GM20431 (cell line): ENCODE data around the gene MAP3K5.
"Not testable (repeated sequence)": the region's sequence is repeated elsewhere in the genome, so short reads cannot be mapped to it uniquely, and the experiment has no call there.

Experiments used
- in situ Hi-C: fragments of 300-500 bp; cut with MseI, MboI; formaldehyde crosslinking; loops from one replicate; pipeline ENCODE4 v1.15.0; 2020; ENCODE audit warnings: low sequenced_read_pairs; ENCODE audit not compliant: unreplicated experiment

Gene MAP3K5

DNA sequence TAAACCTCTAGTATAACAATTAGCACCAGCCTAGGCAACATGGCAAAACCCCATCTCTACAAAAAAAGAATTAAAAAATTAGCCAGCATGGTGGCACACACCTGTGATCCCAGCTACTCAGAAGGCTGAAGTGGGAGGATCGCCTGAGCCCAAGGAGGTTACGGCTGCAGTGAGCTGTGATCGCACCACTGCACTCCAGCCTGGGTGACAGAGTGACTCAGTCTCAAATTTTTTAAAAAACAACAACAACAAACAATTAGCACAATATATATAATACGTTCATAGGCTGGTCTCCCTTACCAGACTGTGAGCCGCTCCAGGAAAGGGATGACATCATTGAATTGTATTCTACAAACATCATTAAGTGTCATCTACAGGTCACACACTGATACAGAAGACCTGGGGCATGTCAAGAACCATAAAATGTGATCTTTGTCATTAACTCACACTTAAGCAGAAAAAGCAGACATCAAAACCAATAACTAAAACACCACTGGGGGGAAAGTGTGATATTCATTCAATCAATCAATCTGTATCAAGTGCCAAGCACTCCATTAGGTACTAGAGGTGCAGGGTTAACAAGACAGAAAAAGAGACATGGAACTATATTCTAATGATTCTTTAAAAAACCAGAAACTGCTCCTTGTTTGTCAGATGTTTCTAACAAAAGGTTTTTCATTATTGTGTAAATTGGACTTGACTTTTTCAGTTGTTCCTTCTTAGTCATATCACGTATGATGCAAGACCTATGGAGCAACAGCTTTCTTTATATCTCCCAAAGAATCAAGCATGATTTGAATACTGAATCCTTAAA is 17.8 kb downstream of the MAP3K5 start:
- in situ Hi-C loops, result no loop called here

DNA sequence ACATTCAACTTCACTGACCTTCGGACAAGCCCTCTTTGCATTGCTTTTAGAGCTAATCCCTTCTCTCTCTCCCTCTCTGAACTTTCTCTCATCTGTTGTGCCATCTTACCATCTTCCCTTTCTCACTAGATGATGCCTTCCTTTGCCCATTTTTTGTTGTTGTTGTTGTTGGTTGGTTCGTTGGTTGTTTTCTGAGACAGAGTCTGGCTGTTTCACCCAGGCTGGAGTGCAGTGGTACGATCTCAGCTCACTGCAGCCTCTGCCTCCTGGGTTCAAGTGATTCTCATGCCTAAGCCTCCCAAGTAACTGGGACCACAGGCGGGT is 18.8 kb downstream of the MAP3K5 start:
- in situ Hi-C loops, result no loop called here

DNA sequence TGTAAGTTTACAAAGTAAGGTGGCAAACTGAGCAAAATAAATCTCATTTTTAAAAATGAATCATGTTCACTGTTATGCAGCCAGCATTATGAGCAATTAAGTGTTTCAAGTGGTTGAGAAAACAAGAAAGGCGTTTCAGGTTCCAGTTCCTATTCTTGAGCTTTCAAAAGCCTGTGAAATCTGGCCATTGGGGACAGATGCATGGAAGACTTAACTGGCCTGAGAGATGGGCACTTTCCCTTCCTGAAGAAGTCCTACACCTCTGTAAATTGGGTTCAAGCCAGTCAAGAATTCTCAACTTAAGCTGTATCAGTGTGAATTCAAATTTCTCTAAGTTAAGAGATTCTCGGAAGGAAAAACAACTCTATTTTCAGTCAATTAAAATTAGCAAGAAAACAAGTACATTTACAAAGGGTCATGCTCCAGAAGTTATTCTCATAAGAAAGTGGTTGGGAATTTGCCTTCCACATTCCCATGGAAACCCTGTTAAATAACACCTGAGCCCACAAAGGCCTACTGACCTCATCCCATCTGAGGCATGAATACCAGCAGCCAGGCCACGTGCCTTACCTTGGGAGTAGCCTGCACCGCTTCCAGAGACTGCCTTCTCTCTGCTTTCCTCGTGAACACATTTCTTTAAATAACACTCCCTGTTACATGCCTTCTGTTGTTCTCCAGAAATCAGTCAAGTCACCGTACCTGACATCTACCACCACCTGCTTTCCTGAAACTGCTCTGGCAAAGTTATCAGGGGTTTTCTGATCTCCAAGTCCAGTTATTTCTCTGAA is 19.4 kb downstream of the MAP3K5 start:
- in situ Hi-C loops, result no loop called here

DNA sequence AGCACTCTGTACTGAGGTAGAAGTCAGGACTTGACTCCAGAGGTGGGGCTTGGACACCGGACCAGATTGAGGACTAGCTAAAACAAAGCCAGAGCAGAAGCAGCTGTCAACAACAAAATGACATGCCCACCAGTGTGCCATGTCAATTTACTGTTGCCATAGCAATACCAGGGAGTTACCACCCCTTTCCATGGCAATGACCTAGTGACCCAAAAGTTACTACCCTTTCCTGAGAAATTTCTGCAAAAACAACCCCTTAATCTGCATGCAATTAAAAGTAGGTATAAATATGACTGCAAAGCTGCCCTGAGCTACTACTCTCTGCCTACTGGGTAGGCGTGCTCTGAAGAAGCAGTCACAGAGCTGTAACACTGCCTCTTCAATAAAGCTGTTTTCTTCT is 21.0 kb downstream of the MAP3K5 start:
- in situ Hi-C loops, result no loop called here

DNA sequence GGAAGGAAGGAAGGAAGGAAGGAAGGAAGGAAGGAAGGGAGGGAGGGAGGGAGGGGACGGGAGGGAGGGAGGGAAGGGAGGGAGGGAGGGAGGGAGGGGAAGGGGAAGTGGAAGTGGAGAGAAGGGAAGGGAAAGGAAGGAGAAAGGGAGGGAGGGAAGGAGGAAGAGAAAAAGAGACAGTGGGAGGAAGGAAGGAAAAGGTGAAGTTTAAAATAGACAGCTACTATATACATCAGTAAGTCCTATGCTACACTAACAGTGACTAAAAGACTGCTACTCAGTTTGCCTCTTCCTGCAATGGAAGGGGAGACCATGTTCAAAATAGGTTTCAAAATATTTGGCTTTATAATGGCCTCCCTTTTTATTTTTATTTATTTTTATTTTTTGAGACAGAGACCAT is 22.5 kb downstream of the MAP3K5 start:
- in situ Hi-C loops, result no loop called here

DNA sequence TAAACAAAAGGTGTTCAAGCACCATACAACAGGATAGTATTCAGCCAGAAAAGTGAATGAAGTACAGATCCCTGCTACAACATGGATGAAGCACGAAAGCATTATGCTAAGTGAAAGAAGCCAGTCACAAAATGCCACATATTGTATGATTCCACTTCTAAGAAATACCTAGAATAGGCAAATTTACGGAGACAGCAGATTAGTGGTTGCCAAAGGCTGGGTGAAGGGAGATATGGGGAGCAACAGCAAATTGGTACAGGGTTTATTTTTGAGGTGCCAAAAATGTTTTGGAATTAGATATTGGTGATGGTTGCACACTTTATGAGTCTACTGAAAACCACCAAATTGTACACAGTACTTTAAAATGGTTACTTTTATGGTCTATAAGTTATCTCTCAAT is 23.2 kb downstream of the MAP3K5 start:
- in situ Hi-C loops, result no loop called here

DNA sequence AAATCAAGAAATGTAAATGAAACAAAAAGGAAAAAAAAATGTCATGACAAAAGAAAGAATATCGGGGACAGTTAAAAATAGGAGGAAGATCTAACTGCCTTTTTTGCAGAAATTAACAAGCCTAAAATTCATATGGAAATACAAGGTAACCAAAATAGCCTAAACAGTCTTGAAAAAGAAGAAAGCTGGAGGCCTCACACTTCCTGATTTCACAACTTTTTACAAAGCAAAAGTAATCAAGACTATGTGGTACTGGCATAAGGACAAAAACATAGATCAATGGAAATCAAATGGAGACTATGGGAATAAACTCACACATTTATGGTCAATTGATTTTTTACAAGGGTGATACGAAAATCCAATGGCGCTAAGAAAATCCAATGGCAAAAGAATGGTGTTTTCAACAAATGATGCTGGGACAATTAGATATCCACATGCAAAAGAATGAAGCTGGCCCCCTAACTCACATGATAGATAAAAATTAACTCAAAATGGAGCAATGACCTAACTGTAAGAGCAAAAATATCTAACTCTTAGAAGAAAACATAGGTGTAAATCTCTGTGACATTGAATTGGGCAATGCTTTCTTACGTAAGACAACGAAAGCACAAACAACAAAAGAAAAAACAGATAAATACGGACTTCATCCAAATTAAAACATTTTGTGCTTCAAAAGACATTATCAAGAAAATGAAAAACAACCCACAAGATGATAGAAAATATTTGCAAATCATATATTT is 24.5 kb downstream of the MAP3K5 start:
- in situ Hi-C loops, result no loop called here

DNA sequence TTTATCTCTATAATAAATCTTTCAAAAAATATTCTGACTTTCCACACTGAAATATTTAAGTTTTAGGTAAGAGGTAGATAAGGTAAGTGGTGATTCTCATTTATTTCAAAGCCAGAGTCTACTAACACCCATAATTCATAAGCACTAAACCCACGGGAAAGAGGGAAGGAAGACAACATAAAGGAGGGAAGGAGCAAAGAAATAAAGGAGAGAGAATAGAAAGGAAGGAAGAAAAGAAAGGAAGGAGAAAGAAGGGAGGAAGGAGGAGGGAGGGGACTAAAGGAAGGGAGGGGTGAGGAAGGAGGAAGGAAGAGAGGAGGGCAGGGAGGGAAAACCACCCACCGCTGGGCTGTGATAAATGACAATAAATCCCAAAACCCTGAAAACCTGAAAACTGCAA is 25.2 kb downstream of the MAP3K5 start:
- in situ Hi-C loops, result no loop called here

DNA sequence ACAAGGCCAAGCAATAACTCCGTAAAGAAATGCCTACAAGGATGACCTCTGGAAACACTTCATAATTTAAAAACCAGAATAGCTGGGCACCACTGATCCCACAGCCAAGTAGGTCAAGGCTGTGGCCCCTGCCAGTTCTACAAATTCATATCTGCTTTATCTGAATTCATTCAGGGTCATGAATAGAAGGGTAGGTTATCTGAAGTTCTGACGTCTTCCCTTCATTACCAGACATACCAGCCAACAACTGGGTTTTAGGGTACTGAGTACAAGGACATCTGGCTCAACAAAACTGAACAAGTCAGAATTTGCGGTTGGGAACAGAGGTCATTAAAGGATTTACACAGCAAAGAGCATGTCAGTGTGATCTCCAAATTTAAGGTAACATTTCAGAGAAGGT is 26.0 kb downstream of the MAP3K5 start:
- in situ Hi-C loops, result no loop called here

DNA sequence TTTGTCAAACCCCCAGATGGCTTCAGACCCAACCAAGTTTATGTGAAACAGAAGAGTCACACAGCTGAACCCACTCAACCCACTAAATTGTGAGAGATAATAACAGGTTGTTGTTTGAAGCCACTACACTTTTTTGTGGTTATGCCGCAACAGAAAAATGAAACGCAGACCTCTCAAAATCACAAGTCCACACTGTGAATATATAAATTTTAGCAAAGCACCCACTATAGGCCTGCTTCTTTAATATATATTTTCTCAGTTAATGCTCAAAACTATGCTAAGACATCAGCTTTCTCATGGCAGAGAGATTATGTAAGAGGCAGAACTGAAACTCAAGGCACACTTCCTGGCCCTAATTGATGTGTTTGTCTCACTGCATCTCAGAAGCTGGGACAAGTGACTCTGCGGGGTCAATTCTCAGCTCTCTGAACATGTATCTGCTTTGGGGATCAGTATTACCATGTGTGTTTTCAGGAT is 27.7 kb downstream of the MAP3K5 start:
- in situ Hi-C loops, result no loop called here

DNA sequence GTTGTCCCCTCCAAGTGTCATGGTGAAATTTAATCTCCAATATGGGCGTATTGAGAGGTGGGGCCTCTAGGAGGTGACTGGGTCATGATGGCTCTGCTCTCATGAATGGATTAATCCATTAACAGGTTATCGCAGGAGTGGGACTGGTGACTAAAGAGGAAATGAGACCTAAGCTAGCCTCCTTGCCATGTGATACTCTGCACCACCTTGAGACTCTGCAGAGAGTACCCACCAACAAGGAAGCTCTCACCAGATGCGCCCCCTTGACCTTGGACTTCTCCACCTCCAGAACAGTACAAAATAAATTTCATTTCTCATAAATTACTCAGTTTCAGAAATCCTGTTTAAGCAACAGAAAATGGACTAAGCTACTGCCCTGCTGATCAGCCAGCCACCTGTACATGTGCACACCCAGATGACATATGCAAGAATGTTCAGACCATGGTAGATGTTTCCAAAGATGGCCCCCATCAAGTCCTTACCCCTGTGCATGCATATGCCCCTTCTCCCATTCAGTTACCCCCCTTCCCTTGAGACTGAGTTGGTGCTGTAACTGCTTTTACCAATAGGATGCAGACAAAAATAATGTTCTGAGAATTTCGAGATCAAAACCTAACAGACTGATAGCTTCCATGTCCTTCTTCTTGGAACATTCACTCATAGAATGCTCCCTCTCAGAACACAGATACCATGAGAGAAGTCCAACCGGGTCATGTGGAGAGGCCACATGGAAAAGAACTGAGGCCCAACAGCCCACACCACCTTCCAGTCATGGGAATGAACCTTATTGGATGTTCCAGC is 28.4 kb downstream of the MAP3K5 start:
- in situ Hi-C loops, result no loop called here

DNA sequence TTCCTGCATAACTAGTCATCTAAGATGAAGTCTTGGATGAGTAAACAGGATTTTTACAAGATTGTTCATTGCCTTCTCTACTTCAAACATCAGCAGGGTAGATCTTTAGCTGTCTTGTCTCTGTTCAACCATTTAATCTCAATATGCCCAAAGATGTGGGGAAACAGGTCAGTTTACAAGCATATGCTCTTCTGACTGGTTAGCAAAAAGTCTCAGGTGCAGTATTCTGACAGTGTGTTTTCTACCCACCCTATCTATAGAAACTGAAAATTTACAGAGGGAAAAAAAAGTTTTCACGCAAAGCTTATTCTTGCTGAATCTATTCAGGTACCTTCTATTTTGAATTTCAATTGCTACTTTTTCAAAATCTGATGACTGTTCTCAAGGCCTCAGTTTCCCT is 29.0 kb downstream of the MAP3K5 start:
- in situ Hi-C loops, result no loop called here

DNA sequence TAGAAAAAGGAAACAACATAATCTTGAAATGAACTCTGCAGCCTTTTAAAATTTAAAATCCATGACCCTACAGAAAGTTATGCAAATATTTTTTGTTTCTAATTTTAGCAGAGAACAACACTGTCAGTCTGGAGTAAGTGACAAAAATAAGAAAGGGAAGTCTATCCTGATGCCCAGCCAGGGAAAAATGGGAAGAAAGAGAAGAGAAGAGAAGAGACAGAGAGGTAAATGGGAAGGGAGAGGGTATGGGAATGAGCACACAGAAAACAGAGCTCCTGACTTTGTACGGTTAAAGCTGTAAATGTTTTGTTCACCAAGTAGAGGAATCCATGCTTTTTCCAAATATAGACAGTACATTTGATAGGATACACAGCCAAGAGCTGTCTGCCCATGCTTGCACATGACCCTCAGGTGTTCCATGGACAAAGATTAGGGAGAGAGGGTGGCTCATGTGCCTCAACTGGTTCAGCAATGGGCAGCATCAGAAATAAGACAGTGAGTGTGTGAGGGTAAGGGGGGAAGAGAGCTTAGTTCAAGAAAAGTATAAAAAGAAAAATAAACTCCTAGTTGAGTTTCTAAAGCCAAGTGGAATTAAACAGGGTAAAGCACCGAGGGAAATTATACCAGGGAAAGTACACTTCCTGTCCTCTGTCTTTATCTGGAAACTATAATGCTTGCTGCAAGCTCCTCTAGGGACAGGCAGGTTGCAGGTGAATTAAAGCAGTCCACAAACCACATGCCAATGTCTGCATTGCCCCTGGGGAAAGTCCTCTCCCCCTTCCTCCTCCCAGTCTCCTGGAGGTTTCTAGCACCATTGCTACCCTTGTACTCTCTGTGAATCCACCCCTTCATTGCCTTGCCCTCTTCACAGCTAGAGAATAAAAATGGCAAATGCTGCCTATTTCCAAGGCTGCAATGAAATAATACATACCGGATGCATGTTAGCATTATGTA is 30.0 kb downstream of the MAP3K5 start:
- in situ Hi-C loops, result no loop called here

DNA sequence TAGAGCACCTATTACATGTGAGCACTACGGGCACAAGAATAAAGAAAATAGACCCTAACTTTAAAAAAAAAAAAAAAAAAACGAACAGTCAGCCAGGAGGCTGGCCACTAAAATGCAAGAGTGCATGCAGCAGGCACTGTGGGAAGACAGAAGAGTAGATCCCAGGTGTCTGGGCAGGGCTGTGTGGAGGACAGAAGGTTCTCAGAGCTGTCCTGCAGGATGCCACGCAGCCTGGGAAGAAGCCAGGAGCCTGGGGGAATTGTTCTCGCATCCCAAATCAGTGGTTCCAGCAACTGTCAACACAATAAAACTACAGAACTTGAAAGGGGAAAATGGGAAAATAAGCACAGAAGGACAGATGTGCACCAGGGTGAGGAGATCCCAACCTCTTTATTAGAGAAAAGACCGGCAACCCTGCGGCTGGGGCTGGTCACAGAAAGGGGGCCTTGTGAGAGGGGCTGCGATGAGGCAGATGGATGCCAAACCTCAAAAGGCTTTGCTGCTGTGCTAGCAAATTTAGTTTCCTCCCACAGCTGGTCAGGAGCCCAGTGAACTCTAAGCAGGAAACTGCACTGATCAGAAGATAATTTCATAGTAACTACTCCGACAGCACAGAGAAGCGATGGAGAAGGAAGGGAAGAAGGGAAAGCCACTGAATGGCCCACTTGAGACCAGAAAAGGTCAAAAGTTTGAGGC is 30.9 kb downstream of the MAP3K5 start:
- in situ Hi-C loops, result no loop called here

DNA sequence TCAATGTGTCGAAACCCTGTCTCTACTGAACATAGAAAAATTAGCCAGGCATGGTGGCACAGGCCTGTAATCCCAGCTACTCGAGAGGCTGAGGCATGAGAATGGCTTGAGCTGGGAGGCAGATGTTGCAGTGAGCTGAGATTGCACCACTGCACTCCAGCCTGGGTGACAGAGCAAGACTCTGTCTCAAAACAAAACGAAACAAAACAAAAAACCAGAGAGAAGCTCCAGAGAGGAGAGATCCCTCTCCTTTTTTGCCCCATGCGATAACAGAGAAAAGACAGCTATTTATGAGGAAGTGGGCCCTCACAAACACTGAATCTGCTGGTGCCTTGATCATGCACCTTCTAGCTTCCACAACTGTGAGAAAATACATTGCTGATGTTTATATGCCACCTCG is 31.5 kb downstream of the MAP3K5 start:
- in situ Hi-C loops, result not testable (repeated sequence)

DNA sequence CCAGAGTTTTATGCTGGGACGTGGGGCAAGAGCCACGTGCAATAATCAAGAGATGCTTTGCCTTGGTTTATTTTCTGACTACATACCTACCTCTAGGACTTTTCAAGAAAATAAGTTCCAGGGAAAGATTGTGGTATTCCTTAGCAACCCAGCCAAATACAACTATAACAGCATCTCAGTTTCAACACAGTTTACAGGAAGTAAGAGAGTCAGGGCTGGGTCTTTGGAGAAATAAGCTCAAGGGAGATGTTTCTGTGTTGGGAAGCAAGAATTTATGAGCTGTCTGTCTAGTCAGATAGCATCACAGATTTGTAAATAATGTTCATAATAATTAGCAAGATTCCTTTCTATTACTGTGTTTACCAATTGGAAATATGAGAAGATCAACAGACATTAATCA is 35.1 kb downstream of the MAP3K5 start:
- in situ Hi-C loops, result no loop called here

DNA sequence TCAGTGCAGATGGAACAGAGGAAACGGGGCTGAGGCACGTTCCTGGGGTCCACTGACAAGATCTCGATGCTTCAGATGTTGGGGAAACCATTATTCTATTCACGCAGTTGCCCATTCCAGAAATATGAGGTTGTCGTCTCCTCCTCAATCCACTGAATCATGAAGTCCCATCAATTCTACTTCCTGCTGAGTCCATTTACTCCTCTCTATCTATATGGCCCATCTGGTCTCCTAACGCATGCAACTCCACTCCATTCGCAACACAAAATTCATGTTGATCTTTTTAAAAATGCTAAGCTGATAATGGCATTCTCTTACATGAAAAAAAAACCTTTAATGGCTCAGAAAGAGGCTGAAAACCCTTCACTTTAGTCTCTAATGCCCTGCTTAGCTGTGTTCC is 37.5 kb downstream of the MAP3K5 start:
- in situ Hi-C loops, result no loop called here

DNA sequence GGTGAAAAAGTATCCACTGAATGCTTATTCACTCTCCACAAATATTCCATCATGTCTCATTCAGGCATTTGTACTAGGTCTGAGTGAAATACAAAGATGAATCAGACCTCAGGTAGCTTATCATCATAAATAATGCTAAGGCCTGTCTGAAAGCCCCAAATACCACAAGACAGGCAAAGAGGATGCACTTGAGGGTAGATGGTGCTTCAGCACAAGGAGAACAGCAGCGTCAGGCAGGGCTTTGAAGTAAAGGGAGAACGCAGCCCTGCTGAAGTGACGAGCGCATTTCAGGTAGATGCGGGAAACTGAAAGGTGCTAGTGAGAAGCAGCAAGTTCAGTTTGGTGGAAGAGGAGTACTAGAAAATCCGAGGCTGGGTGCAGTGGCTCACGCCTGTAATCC is 38.7 kb downstream of the MAP3K5 start:
- in situ Hi-C loops, result no loop called here
